OCI-LY3 (cell line): Measurements from ENCODE around the gene EML4.

Source experiments
- H2AFZ ChIP-seq: fragments of 200-600, 300-600 bp; shearing (Covaris generic); 2 replicates; pipeline ENCODE4 v1.6.0; 2014; ENCODE audit warnings: antibody characterized with exemption, low read depth, low read length
- H3K27ac ChIP-seq: fragments of 200-600, 300-600 bp; sonication (generic); 2 replicates; pipeline ENCODE4 v1.5.1; 2014; ENCODE audit warnings: mild to moderate bottlenecking, low read length, moderate library complexity, mixed read lengths
- H3K27me3 ChIP-seq: fragments of 200-600, 300-600 bp; sonication (generic); 2 replicates; pipeline ENCODE4 v1.6.1; 2014; ENCODE audit warnings: low read depth, low read length, mixed read lengths
- H3K36me3 ChIP-seq: fragments of 200-600, 300-600 bp; sonication (generic); replicated peaks from 2 replicates; pipeline ENCODE3; 2014; ENCODE audit warnings: low read depth, low read length, mixed read lengths
- H3K4me1 ChIP-seq: fragments of 300-600, 200-600 bp; sonication (generic); 2 replicates; pipeline ENCODE4 v1.6.1; 2014; ENCODE audit warnings: low read length, mixed read lengths
- H3K4me2 ChIP-seq: fragments of 200-600, 300-600 bp; sonication (generic); 2 replicates; pipeline ENCODE4 v1.6.1; 2014; ENCODE audit warnings: low read length, mixed read lengths
- H3K4me3 ChIP-seq: fragments of 300-600, 200-600 bp; sonication (generic); 2 replicates; pipeline ENCODE4 v1.5.1; 2014; ENCODE audit warnings: antibody characterized with exemption, mild to moderate bottlenecking, low read length, moderate library complexity
- H3K79me2 ChIP-seq: fragments of 300-600, 200-600 bp; shearing (Covaris generic); 2 replicates; pipeline ENCODE4 v1.6.1; 2014; ENCODE audit warnings: mild to moderate bottlenecking, low read length, mixed read lengths
- H3K9ac ChIP-seq: fragments of 300-600, 200-600 bp; shearing (Covaris generic); 2 replicates; pipeline ENCODE4 v1.6.0; 2014; ENCODE audit warnings: mild to moderate bottlenecking, low read length, moderate library complexity
- H3K9me3 ChIP-seq: fragments of 200-600, 300-600 bp; shearing (Covaris generic); 2 replicates; pipeline ENCODE4 v1.6.1; 2014; ENCODE audit warnings: low read length, mixed read lengths; ENCODE audit not compliant: insufficient read depth
- H4K20me1 ChIP-seq: fragments of 200-600, 300-600 bp; sonication (generic); 2 replicates; pipeline ENCODE4 v1.6.1; 2016; ENCODE audit warnings: low read length, mixed read lengths; ENCODE audit not compliant: insufficient read depth
- CTCF ChIP-seq: fragments of 200-600, 300-600 bp; sonication (generic); IDR thresholded peaks from 2 replicates; pipeline ENCODE4 v1.5.1; 2014; ENCODE audit warnings: antibody characterized with exemption, low read length, low read depth
- EZH2phosphoT487 ChIP-seq: fragments of 200-600 bp; shearing (Covaris generic); IDR thresholded peaks from 2 replicates; pipeline ENCODE4 v1.6.1; 2018; ENCODE audit warnings: antibody characterized with exemption, mixed run types, low read depth

The EML4 gene

GRCh38 chr2:42169100-42169873 lies at the start of gene EML4:
TSS of gene EML4 (plus strand) at chr2:42169353. CDS start at chr2:42169612, 259 bp downstream.
- Histone ChIP-seq H3K27me3 (no peaks in the 10 kb centered on the region), H3K4me2 (peak within 1 kb of the TSS; percentile 90), H3K4me3 (peak within 1 kb of the TSS; percentile 90), H3K36me3 (peaks cover 3% of the 10 kb centered on the region), H3K4me1 (peaks cover 32% of the 10 kb centered on the region), H3K79me2 (peaks cover 50% of the 10 kb centered on the region), H3K9me3 (no peaks in the 10 kb centered on the region), H3K9ac (peak within 1 kb of the TSS; percentile 79), H4K20me1 (peaks cover 30% of the 10 kb centered on the region), H3K27ac (peak within 1 kb of the TSS; percentile 79), H2AFZ (peak within 1 kb of the TSS; percentile 87)
- no peak for TF ChIP-seq CTCF
- TF ChIP-seq EZH2phosphoT487 = no peak

GRCh38 chr2:42123426-42123825 lies 45.7 kb upstream of the EML4 start:
- H2AFZ ChIP-seq = no peak overlapping the region
- H3K9ac ChIP-seq = no peak overlapping the region
- TF ChIP-seq EZH2phosphoT487 (no peak), CTCF (no peak)
- H3K27ac ChIP-seq = no peak overlapping the region
- H4K20me1 ChIP-seq = no peaks in the 10 kb centered on the region
- H3K27me3 ChIP-seq = peaks cover 25% of the 10 kb centered on the region
- H3K4me2 ChIP-seq = peak overlapping the region; percentile 54
- H3K4me1 ChIP-seq = peaks cover 64% of the 10 kb centered on the region
- no peaks in the 10 kb centered on the region for H3K79me2 ChIP-seq
- H3K9me3 ChIP-seq = no peaks in the 10 kb centered on the region
- peak overlapping the region; percentile 31 for H3K4me3 ChIP-seq
- H3K36me3 ChIP-seq = no peaks in the 10 kb centered on the region

GRCh38 chr2:42124011-42124785 lies 45.0 kb upstream of the EML4 start:
- Histone ChIP-seq H3K9me3 (no peaks in the 10 kb centered on the region), H3K27me3 (peaks cover 30% of the 10 kb centered on the region), H3K4me1 (peaks cover 64% of the 10 kb centered on the region), H2AFZ (no peak overlapping the region), H3K27ac (no peak overlapping the region), H3K9ac (no peak overlapping the region), H3K36me3 (no peaks in the 10 kb centered on the region), H3K4me3 (peak overlapping the region; percentile 31), H4K20me1 (no peaks in the 10 kb centered on the region), H3K4me2 (peak overlapping the region; percentile 54), H3K79me2 (no peaks in the 10 kb centered on the region)
- TF ChIP-seq EZH2phosphoT487 (no peak), CTCF (no peak)
